SU-DHL-6 (cell line): ENCODE measurements around the gene RUNX1.
A peak's percentile ranks its signal among the peaks of the same experiment; 100 is the strongest.

ENCODE experiments used
- H2AFZ ChIP-seq: fragments of 200-600 bp; sonication (generic); 2 replicates; pipeline ENCODE4 v1.6.1; 2014; ENCODE audit warnings: low read depth, mild to moderate bottlenecking, moderate library complexity, mixed read lengths, antibody characterized with exemption, low read length; ENCODE audit not compliant: severe bottlenecking
- H3F3A ChIP-seq: fragments of 200-600 bp; shearing (Covaris generic); 2 replicates; pipeline ENCODE4 v1.6.0; 2016; ENCODE audit warnings: antibody characterized with exemption, mild to moderate bottlenecking; ENCODE audit not compliant: insufficient read depth
- H3K27ac ChIP-seq: fragments of 200-600 bp; sonication (generic); 2 replicates; pipeline ENCODE4 v1.5.1; 2016; ENCODE audit warnings: low read depth, mild to moderate bottlenecking, low read length, moderate library complexity, mixed read lengths
- H3K27me3 ChIP-seq: fragments of 200-600 bp; sonication (generic), shearing (Covaris generic); 2 replicates; pipeline ENCODE4 v1.6.0; 2014; ENCODE audit warnings: mild to moderate bottlenecking, low read length
- H3K36me3 ChIP-seq: fragments of 200-600 bp; sonication (generic); 2 replicates; pipeline ENCODE4 v1.6.1; 2014; ENCODE audit warnings: mild to moderate bottlenecking, low read length, mixed read lengths
- H3K4me2 ChIP-seq: fragments of 300-600, 200-600 bp; shearing (Covaris generic), sonication (generic); 2 replicates; pipeline ENCODE4 v1.6.0; 2014; ENCODE audit warnings: low read length, low read depth, mild to moderate bottlenecking; ENCODE audit not compliant: poor library complexity, severe bottlenecking
- H3K4me3 ChIP-seq: fragments of 200-600 bp; sonication (generic); 2 replicates; pipeline ENCODE4 v1.5.1; 2014; ENCODE audit warnings: antibody characterized with exemption, low read length, mild to moderate bottlenecking, mixed read lengths; ENCODE audit not compliant: insufficient read depth, poor library complexity, severe bottlenecking
- H3K79me2 ChIP-seq: fragments of 200-600 bp; sonication (generic); 2 replicates; pipeline ENCODE4 v1.6.1; 2014; ENCODE audit warnings: mild to moderate bottlenecking, low read length, moderate library complexity; ENCODE audit not compliant: insufficient read depth
- H3K9ac ChIP-seq: fragments of 200-600 bp; sonication (generic); 2 replicates; pipeline ENCODE4 v1.7.0; 2014; ENCODE audit warnings: mild to moderate bottlenecking, low read length
- H3K9me2 ChIP-seq: fragments of 200-600 bp; sonication (generic); replicated peaks from 2 replicates; pipeline ENCODE4 v1.6.1; 2014; ENCODE audit warnings: low read length; ENCODE audit not compliant: insufficient read depth
- H3K9me3 ChIP-seq: fragments of 200-600 bp; sonication (generic); 2 replicates; pipeline ENCODE4 v1.6.1; 2014; ENCODE audit warnings: low read length, mixed read lengths; ENCODE audit not compliant: insufficient read depth
- H4K20me1 ChIP-seq: fragments of 200-600 bp; sonication (generic); 2 replicates; pipeline ENCODE4 v1.6.1; 2014; ENCODE audit warnings: low read depth, mild to moderate bottlenecking, antibody characterized with exemption, low read length, moderate library complexity, mixed read lengths
- EZH2phosphoT487 ChIP-seq: fragments of 200-600 bp; sonication (generic), shearing (Covaris generic); conservative IDR thresholded peaks from 2 replicates; pipeline ENCODE4 v1.6.1; 2018; ENCODE audit warnings: mild to moderate bottlenecking, antibody characterized with exemption, low read length, moderate library complexity, mixed read lengths
- TF ChIP-seq, protein P1 (sequence below): fragments of 200-600 bp; sonication (generic); IDR thresholded peaks from one replicate; pipeline ENCODE4 v1.5.1; 2017; ENCODE audit warnings: antibody characterized with exemption, mild to moderate bottlenecking, low read length, moderate library complexity; ENCODE audit not compliant: insufficient read depth, poor library complexity, severe bottlenecking

The RUNX1 gene

DNA sequence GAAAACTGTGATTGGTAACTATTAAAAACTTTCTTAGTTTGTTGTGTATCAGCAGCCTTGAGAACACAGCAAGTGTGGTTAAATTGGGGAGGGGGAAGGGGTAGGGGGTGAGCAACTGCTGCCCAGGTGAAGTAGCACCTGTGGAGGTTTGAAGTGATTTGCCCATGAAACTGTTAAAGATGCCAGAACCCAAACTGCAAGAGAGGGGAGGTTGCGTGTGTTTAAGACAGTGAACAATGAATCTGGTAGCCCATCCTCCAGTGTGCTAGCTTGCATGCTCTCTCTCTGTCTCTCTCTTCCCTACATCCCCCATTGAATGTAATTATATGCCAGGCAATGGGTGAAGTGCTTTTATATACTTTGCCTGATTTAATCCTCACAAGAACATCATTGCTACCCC is 154.7 kb downstream of the RUNX1 start:
- Histone ChIP-seq H3K27ac (no peak overlapping the region), H3K36me3 (no peaks in the 10 kb centered on the region), H3K79me2 (peaks cover 19% of the 10 kb centered on the region), H2AFZ (no peak overlapping the region), H3K4me3 (no peak overlapping the region), H4K20me1 (peaks cover 8% of the 10 kb centered on the region; the same call in 1 of the 2 replicates), H3K27me3 (no peaks in the 10 kb centered on the region), H3K9me2 (no peaks in the 10 kb centered on the region), H3F3A (peaks cover 28% of the 10 kb centered on the region), H3K9me3 (no peaks in the 10 kb centered on the region), H3K4me2 (no peak overlapping the region), H3K9ac (no peak overlapping the region)
- no peak for TF ChIP-seq EZH2phosphoT487
- TF ChIP-seq, protein P1, sequence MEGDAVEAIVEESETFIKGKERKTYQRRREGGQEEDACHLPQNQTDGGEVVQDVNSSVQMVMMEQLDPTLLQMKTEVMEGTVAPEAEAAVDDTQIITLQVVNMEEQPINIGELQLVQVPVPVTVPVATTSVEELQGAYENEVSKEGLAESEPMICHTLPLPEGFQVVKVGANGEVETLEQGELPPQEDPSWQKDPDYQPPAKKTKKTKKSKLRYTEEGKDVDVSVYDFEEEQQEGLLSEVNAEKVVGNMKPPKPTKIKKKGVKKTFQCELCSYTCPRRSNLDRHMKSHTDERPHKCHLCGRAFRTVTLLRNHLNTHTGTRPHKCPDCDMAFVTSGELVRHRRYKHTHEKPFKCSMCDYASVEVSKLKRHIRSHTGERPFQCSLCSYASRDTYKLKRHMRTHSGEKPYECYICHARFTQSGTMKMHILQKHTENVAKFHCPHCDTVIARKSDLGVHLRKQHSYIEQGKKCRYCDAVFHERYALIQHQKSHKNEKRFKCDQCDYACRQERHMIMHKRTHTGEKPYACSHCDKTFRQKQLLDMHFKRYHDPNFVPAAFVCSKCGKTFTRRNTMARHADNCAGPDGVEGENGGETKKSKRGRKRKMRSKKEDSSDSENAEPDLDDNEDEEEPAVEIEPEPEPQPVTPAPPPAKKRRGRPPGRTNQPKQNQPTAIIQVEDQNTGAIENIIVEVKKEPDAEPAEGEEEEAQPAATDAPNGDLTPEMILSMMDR, result no peak

DNA sequence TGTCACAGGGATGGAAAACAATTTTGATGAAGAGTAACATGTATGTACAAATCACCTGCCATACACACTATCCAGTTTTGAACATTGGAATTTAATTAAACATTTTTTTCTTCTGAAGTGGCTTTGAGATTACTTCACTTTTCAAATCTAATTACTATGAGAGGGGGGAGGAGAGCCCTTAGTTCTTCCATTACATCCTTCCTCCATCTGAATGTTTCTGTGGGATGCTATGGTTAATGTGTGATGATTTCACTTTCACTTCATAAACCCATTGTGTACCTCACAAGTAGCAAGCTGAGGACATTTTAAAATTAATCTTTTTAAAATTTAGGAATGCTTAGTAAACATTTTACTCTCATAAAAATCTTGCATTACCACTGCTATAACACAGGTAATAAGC is 156.9 kb downstream of the RUNX1 start:
- Histone ChIP-seq H3K4me2 (peak overlapping the region; percentile 21), H3K9me3 (no peaks in the 10 kb centered on the region), H3K27ac (peak overlapping the region; percentile 7; the same call in 1 of the 2 replicates), H3K4me3 (no peak overlapping the region), H4K20me1 (peaks cover 8% of the 10 kb centered on the region; the same call in 1 of the 2 replicates), H3K27me3 (no peaks in the 10 kb centered on the region), H3K9ac (no peak overlapping the region), H2AFZ (no peak overlapping the region), H3K9me2 (no peaks in the 10 kb centered on the region), H3K79me2 (peaks cover 20% of the 10 kb centered on the region), H3K36me3 (no peaks in the 10 kb centered on the region), H3F3A (peaks cover 41% of the 10 kb centered on the region)
- TF ChIP-seq, protein P1, result no peak
- TF ChIP-seq EZH2phosphoT487, result no peak

DNA sequence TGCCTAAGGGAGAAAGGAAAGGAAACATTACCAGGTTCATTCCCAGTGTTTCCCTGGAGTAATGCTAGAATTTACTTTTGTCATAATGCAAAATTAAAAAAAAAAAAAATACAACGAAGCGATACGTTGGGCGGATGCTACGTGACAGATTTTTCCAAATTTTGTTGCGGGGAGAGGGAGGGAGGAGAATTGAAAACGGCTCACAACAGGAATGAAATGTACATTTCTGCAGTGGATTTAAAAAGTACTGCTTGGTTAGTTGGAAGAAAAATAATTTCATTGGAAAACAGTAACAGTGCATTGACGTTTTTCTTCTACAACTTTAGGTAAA is 157.5 kb downstream of the RUNX1 start:
- peaks cover 41% of the 10 kb centered on the region for H3F3A ChIP-seq

More for the DNA sequence above, 157.5 kb downstream of the RUNX1 start:
- TF ChIP-seq EZH2phosphoT487, result no peak
- TF ChIP-seq, protein P1, result no peak
- Histone ChIP-seq H3K27ac (no peak overlapping the region; the same call in 1 of the 2 replicates), H2AFZ (no peak overlapping the region), H3K27me3 (no peaks in the 10 kb centered on the region), H3K9me2 (no peaks in the 10 kb centered on the region), H3K9me3 (no peaks in the 10 kb centered on the region), H3K4me3 (no peak overlapping the region), H3K79me2 (peaks cover 23% of the 10 kb centered on the region), H4K20me1 (peaks cover 8% of the 10 kb centered on the region; the same call in 1 of the 2 replicates), H3K36me3 (no peaks in the 10 kb centered on the region), H3K9ac (no peak overlapping the region), H3K4me2 (no peak overlapping the region)
